WTC11 (cell line): ENCODE data around the gene DMD. TPM values are rescaled to one million over a fixed set of nuclear protein-coding genes. Genes with fewer than 3 reads are reported as not detected.

Experiments used
- ATAC-seq: fragments of 200-7000 bp; cut with Tn5 transposase; 2 replicates; pipeline ENCODE4 v1.10.0; 2021; ENCODE audit warnings: mild to moderate bottlenecking, moderate library complexity
- CTCF ChIA-PET: fragments of 300-600 bp; sonication (Branson Sonifier 250); formaldehyde crosslinking; loops from one replicate; lab custom pipeline; 2021; ENCODE audit warnings: antibody characterized with exemption; lab: Charles Lee
- POLR2A ChIA-PET: fragments of 350-600 bp; sonication (Branson Sonifier 250); formaldehyde crosslinking; loops from one replicate; lab custom pipeline; 2021; ENCODE audit warnings: antibody characterized with exemption; lab: Charles Lee
- DNase-seq: peaks from one replicate; pipeline ENCODE4 v3.0.0; 2021; ENCODE audit warnings: low spot score
- H3K27ac Mint-ChIP-seq: 2 replicates; pipeline ENCODE4 v1.8.0; 2021; ENCODE audit warnings: mixed read lengths
- H3K27me3 Mint-ChIP-seq: 2 replicates; pipeline ENCODE4 v1.8.0; 2021; ENCODE audit warnings: low read depth, mild to moderate bottlenecking, moderate library complexity, mixed read lengths
- H3K36me3 Mint-ChIP-seq: 2 replicates; pipeline ENCODE4 v1.8.0; 2021; ENCODE audit warnings: mixed read lengths
- H3K4me1 Mint-ChIP-seq: 2 replicates; pipeline ENCODE4 v1.8.0; 2022; ENCODE audit warnings: mixed read lengths
- H3K4me3 Mint-ChIP-seq: 2 replicates; pipeline ENCODE4 v1.8.0; 2021; ENCODE audit warnings: mild to moderate bottlenecking, moderate library complexity, mixed read lengths
- H3K9me3 Mint-ChIP-seq: 2 replicates; pipeline ENCODE4 v1.8.0; 2021; ENCODE audit warnings: mixed read lengths
- AFF4 ChIP-seq: sonication (generic); formaldehyde crosslinking; IDR thresholded peaks from 2 replicates; pipeline ENCODE4 v1.8.1; 2023; ENCODE audit warnings: mild to moderate bottlenecking, missing genetic modification reagents, borderline replicate concordance
- CDX4 ChIP-seq: fragments of 250-450 bp; sonication (Bioruptor Pico); IDR thresholded peaks from 2 replicates; pipeline ENCODE4 v1.9.0; 2021; ENCODE audit warnings: moderate library complexity, mild to moderate bottlenecking, inconsistent platforms, borderline replicate concordance
- E2F4 ChIP-seq: sonication (generic); formaldehyde crosslinking; IDR thresholded peaks from 2 replicates; pipeline ENCODE4 v1.8.1; 2022; ENCODE audit warnings: low read depth, mild to moderate bottlenecking, moderate library complexity, missing genetic modification reagents, borderline replicate concordance
- FOXJ3 ChIP-seq: sonication (generic); formaldehyde crosslinking; IDR thresholded peaks from 2 replicates; pipeline ENCODE4 v1.9.0; 2021; ENCODE audit warnings: missing genetic modification reagents, mild to moderate bottlenecking, borderline replicate concordance
- IRF1 ChIP-seq: sonication (generic); formaldehyde crosslinking; IDR thresholded peaks from 2 replicates; pipeline ENCODE4 v1.8.0; 2023; ENCODE audit warnings: missing genetic modification reagents
- KAT7 ChIP-seq: sonication (generic); formaldehyde crosslinking; IDR thresholded peaks from 2 replicates; pipeline ENCODE4 v1.8.1; 2023; ENCODE audit warnings: missing genetic modification reagents, mild to moderate bottlenecking, borderline replicate concordance
- NR2C2 ChIP-seq: sonication (generic); formaldehyde crosslinking; IDR thresholded peaks from 2 replicates; pipeline ENCODE4 v1.8.0; 2022; ENCODE audit warnings: mild to moderate bottlenecking, missing genetic modification reagents
- SOX15 ChIP-seq: fragments of 250-450 bp; sonication (Bioruptor Pico); IDR thresholded peaks from 2 replicates; pipeline ENCODE4 v1.9.0; 2021; ENCODE audit warnings: mild to moderate bottlenecking
- USF2 ChIP-seq: sonication (generic); formaldehyde crosslinking; IDR thresholded peaks from 2 replicates; pipeline ENCODE4 v1.8.1; 2023; ENCODE audit warnings: mild to moderate bottlenecking, missing genetic modification reagents, moderate library complexity
- ZMAT4 ChIP-seq: fragments of 250-450 bp; sonication (Bioruptor Pico); IDR thresholded peaks from 2 replicates; pipeline ENCODE4 v1.9.0; 2021; ENCODE audit warnings: mild to moderate bottlenecking
- ZNF219 ChIP-seq: sonication (generic); formaldehyde crosslinking; IDR thresholded peaks from 2 replicates; pipeline ENCODE4 v1.8.0; 2023; ENCODE audit warnings: missing genetic modification reagents, mild to moderate bottlenecking, borderline replicate concordance
- ZNF232 ChIP-seq: sonication (generic); formaldehyde crosslinking; IDR thresholded peaks from 2 replicates; pipeline ENCODE4 v1.8.0; 2022; ENCODE audit warnings: mild to moderate bottlenecking, missing genetic modification reagents
- total RNA-seq: library from RNA; stranded (reverse); gene quantifications from 3 replicates; pipeline ENCODE4 v1.2.3, GENCODE V29; 2021

Gene DMD
- total RNA-seq, 1 experiment from 2014 or later: 9.1 TPM

- Mint-ChIP-seq H3K9me3 (peaks cover 8% of the 10 kb centered on the region; the same call in 1 of the 2 replicates), H3K27ac (no peak overlapping the region; the same call in 1 of the 2 replicates)
- TF ChIP-seq ZNF232 (CRISPR knock-in tag) (no peak), AFF4 (CRISPR knock-in tag) (no peak), IRF1 (CRISPR knock-in tag) (no peak), CDX4 (no peak), FOXJ3 (CRISPR knock-in tag) (no peak), ZNF219 (CRISPR knock-in tag) (no peak), USF2 (CRISPR knock-in tag) (no peak)
- TF ChIP-seq, all 79 proteins: peak for 0
- ChIA-PET CTCF (no interaction called here), POLR2A (no interaction called here)
- DNase-seq (no peak), ATAC-seq (no peak)
- Mint-ChIP-seq H3K36me3 (no peaks in the 10 kb centered on the region), H3K4me3 (no peak overlapping the region), H3K4me1 (peaks cover 4% of the 10 kb centered on the region), H3K27me3 (no peaks in the 10 kb centered on the region; the same call in 1 of the 2 replicates)
Measured at GRCh38 chrX:32871636-32872035, 339.7 kb downstream of the DMD start.

- CTCF ChIA-PET: no interaction called here
- no peak for TF ChIP-seq KAT7 (CRISPR knock-in tag)
- no peak for TF ChIP-seq E2F4 (CRISPR knock-in tag)
- no peak for TF ChIP-seq SOX15 (CRISPR knock-in tag)
- H3K36me3 Mint-ChIP-seq: no peaks in the 10 kb centered on the region
- no peak for ATAC-seq
- H3K4me1 Mint-ChIP-seq: peaks cover 4% of the 10 kb centered on the region
- no peak overlapping the region for H3K27ac Mint-ChIP-seq
- POLR2A ChIA-PET: no interaction called here
- no peak overlapping the region for H3K4me3 Mint-ChIP-seq
- no peak for DNase-seq
- H3K9me3 Mint-ChIP-seq: peaks cover 3% of the 10 kb centered on the region; the same call in 1 of the 2 replicates
- H3K27me3 Mint-ChIP-seq: no peaks in the 10 kb centered on the region
Measured at GRCh38 chrX:32868524-32868895, 342.8 kb downstream of the DMD start.

- TF ChIP-seq ZMAT4 (no peak), NR2C2 (CRISPR knock-in tag) (no peak)
- Mint-ChIP-seq H3K36me3 (no peaks in the 10 kb centered on the region), H3K9me3 (peaks cover 3% of the 10 kb centered on the region; the same call in 1 of the 2 replicates), H3K27ac (no peak overlapping the region), H3K27me3 (no peaks in the 10 kb centered on the region), H3K4me1 (peaks cover 4% of the 10 kb centered on the region), H3K4me3 (no peak overlapping the region)
- ATAC-seq: no peak
- DNase-seq: no peak
- ChIA-PET CTCF (no interaction called here), POLR2A (no interaction called here)
Measured at GRCh38 chrX:32867781-32868523, 343.4 kb downstream of the DMD start.
